AG08396 (cell line): ENCODE results near the gene MFRP.

ENCODE experiments used
- DNase-seq: peaks from one replicate; pipeline ENCODE4 v3.0.0; 2012; ENCODE audit warnings: low spot score, mixed read lengths

Gene MFRP

GRCh38 chr11:119338318-119338890 is 8.1 kb downstream of the MFRP start:
- DNase-seq = peak; percentile 92

- peak; percentile 85 for DNase-seq
Measured at GRCh38 chr11:119337581-119338317, 8.8 kb downstream of the MFRP start.

GRCh38 chr11:119336744-119337469 is 9.6 kb downstream of the MFRP start:
- DNase-seq = no peak

- no peak for DNase-seq
Measured at GRCh38 chr11:119335655-119336543, 10.6 kb downstream of the MFRP start.

- no peak for DNase-seq
Measured at GRCh38 chr11:119335091-119335654, 11.3 kb downstream of the MFRP start.

- DNase-seq = peak; percentile 98
Measured at GRCh38 chr11:119334174-119334930, 12.2 kb downstream of the MFRP start, which contains the start of gene RNF26. Gene RNF26 (plus strand): TSS chr11:119334527. CDS start chr11:119335123, 596 bp downstream.

- DNase-seq = no peak
Measured at GRCh38 chr11:119332111-119332765, 14.3 kb downstream of the MFRP start.

GRCh38 chr11:119330237-119330636 is 16.3 kb downstream of the MFRP start:
- no peak for DNase-seq

GRCh38 chr11:119329320-119329719 is 17.2 kb downstream of the MFRP start:
- DNase-seq = no peak

GRCh38 chr11:119324189-119324588 is 22.3 kb downstream of the MFRP start:
- no peak for DNase-seq

- peak; percentile 74 for DNase-seq
Measured at GRCh38 chr11:119323532-119324033, 22.9 kb downstream of the MFRP start.

- DNase-seq = no peak
Measured at GRCh38 chr11:119322921-119323531, 23.5 kb downstream of the MFRP start.

GRCh38 chr11:119322360-119322739 is 24.2 kb downstream of the MFRP start:
- DNase-seq = no peak

- DNase-seq = peak; percentile 82
Measured at GRCh38 chr11:119320776-119321524, 25.6 kb downstream of the MFRP start.

GRCh38 chr11:119320240-119320775 is 26.2 kb downstream of the MFRP start:
- no peak for DNase-seq

GRCh38 chr11:119319700-119320239 is 26.7 kb downstream of the MFRP start:
- no peak for DNase-seq

GRCh38 chr11:119319136-119319699 is 27.3 kb downstream of the MFRP start:
- DNase-seq = no peak
